ENCODE data around the gene BCL2L1. TPM values are rescaled to one million over a fixed set of nuclear protein-coding genes. Genes with fewer than 3 reads are reported as not detected.

The BCL2L1 gene
- total and polyA plus RNA-seq, 7 donors: 34.5 to 204 (median 58.1) TPM

- peaks cover 11 to 24% of the 10 kb centered on the region in 2 donors for H3K36me3 ChIP-seq (ENCODE audit: insufficient read depth in 1 of 2, low read depth in 1 of 2)
- no peak overlapping the region for H3K27ac ChIP-seq
- H3K9me3 ChIP-seq: no peaks in the 10 kb centered on the region
- TF ChIP-seq CTCF (IDR thresholded peaks at IDR 0.05): no peak
- intact Hi-C loops (cut with DNase I): no loop called here
- peaks cover 39% of the 10 kb centered on the region for H3K4me1 ChIP-seq
- WGBS, 3 donors: 78 to 89% (median 79%) methylated on average over 2 of the region's 2 CpGs
- DNase-seq (no peak), ATAC-seq (no peak)
- H3K4me3 ChIP-seq: no peak overlapping the region
- no peaks in the 10 kb centered on the region for H3K27me3 ChIP-seq (ENCODE audit: insufficient read depth in 3 of 3, low read length in 2 of 3)
Observed at GRCh38 chr20:31682927-31683326, 39.7 kb downstream of the BCL2L1 start.

GRCh38 chr20:31682352-31682751 is 40.3 kb downstream of the BCL2L1 start:
- intact Hi-C loops (cut with DNase I): no loop called here
- TF ChIP-seq CTCF (IDR thresholded peaks at IDR 0.05): no peak
- H3K27ac ChIP-seq: no peak overlapping the region
- no peak overlapping the region for H3K4me3 ChIP-seq
- H3K36me3 ChIP-seq (ENCODE audit: insufficient read depth in 1 of 2, low read depth in 1 of 2): peaks cover 7 to 24% of the 10 kb centered on the region in 2 donors
- no peaks in the 10 kb centered on the region for H3K9me3 ChIP-seq
- H3K27me3 ChIP-seq (ENCODE audit: insufficient read depth in 3 of 3, low read length in 2 of 3): no peaks in the 10 kb centered on the region
- peaks cover 45% of the 10 kb centered on the region for H3K4me1 ChIP-seq
- 95 to 100% (median 100%) methylated on average over 3 of the region's 3 CpGs for WGBS, 3 donors
- no peak for DNase-seq
- ATAC-seq: no peak

GRCh38 chr20:31681769-31682168 is 40.9 kb downstream of the BCL2L1 start:
- H3K9me3 ChIP-seq: no peaks in the 10 kb centered on the region
- WGBS, 3 donors: 91 to 94% (median 93%) methylated on average over 3 of the region's 3 CpGs
- no peak for TF ChIP-seq CTCF (IDR thresholded peaks at IDR 0.05)
- H3K4me3 ChIP-seq: no peak overlapping the region
- intact Hi-C loops (cut with DNase I): no loop called here
- no peak overlapping the region for H3K27ac ChIP-seq
- DNase-seq (no peak), ATAC-seq (no peak)
- H3K27me3 ChIP-seq (ENCODE audit: insufficient read depth in 3 of 3, low read length in 2 of 3): no peaks in the 10 kb centered on the region
- H3K36me3 ChIP-seq (ENCODE audit: insufficient read depth in 1 of 2, low read depth in 1 of 2): peaks cover 7 to 21% of the 10 kb centered on the region in 2 donors
- H3K4me1 ChIP-seq: peaks cover 45% of the 10 kb centered on the region

GRCh38 chr20:31681128-31681727 is 41.4 kb downstream of the BCL2L1 start:
- 76 to 82% (median 78%) methylated on average over 7 of the region's 7 CpGs for WGBS, 3 donors
- no peaks in the 10 kb centered on the region for H3K27me3 ChIP-seq (ENCODE audit: insufficient read depth in 3 of 3, low read length in 2 of 3)
- ATAC-seq (no peak), DNase-seq (no peak)
- intact Hi-C loops (cut with DNase I): no loop called here
- peaks cover 7 to 15% of the 10 kb centered on the region in 2 donors for H3K36me3 ChIP-seq (ENCODE audit: insufficient read depth in 1 of 2, low read depth in 1 of 2)
- peaks cover 43% of the 10 kb centered on the region for H3K4me1 ChIP-seq
- no peaks in the 10 kb centered on the region for H3K9me3 ChIP-seq
- no peak overlapping the region for H3K4me3 ChIP-seq
- H3K27ac ChIP-seq: no peak overlapping the region
- TF ChIP-seq CTCF (IDR thresholded peaks at IDR 0.05): no peak

Measured in psoas muscle (tissue), 8 donors.